NCI-H82 treated with DMSO at 0.1 percent for 48 hours (cell line): ENCODE measurements around the gene ABCA1.
"Not testable (repeated sequence)": the region's sequence is repeated elsewhere in the genome, so short reads cannot be mapped to it uniquely, and the experiment has no call there.

Source experiments
- DNase-seq: peaks from one replicate; lab custom pipeline; 2025; ENCODE audit not compliant: unreplicated experiment; lab: John Stamatoyannopoulos, UW

ABCA1 gene

DNA sequence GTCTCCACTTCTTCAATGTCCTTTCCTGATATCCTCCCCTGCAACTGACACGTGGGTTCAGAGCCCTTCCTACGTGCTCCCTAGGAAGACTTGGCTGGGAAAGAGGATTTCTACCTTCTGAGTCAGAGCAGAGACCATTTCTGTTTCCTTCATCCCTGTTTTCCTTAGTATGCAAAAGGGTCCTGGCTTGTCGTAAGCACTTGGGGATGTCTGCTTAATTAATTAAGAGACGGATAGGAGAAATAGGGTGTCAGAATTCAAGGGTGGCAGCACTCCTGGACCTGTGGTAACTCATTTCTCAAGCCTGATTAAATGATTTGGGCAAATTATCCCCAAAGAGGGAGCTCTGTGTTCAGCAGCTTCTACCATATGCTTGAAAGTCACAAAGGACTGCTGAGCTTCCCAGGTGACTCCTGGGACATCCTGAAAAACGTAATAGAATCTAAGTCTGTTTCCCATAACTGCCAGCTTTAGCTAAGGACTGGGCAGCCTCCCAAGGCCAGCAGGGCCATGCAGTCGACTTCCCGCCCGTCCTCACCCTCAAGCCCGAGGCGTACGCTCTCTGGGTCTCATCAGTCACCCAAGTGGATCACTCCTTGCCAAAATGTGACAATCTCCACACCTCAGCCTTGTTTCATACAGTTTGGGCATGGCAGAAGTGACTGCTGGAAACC, 20.5 kb downstream of the ABCA1 start:
- no peak for DNase-seq

DNA sequence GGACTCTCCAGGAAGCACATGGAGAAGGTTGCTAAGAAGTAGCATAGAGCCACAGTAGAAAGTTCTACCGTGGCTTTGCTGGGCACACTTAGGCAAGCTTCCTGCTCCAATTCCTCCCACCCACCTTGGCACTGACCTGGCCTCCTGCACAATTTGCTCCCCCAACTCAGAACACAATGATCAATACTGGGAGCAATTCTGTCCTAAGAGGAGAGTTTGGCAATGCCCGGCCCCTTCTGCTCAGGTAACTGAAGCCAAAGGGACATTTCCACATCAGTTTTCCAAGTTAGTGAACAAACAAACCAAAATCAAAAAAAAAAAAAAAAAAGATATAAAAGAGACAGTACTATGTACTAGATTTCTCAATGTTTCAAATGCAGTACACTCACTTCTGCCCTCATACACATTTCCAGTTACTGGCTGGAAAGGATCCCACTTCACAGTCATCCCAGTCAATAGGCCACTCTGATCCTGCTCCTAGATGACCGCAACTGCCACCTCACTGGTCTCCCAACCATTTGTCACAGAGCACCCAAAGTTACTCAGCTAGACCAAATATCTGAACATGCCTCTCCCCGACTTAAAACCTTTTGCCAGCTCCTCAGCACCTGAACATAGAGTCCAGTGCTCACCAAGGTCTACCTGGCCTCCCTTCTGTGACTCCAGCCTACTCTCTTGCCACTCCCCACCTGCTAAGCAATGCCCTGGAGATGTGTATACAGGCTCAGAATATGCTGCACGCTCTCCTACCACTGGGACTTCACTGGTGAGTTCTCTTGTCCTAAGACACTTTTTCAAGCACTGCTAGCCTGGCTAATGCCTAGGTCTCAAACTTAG, 21.3 kb downstream of the ABCA1 start:
- DNase-seq, result no peak

DNA sequence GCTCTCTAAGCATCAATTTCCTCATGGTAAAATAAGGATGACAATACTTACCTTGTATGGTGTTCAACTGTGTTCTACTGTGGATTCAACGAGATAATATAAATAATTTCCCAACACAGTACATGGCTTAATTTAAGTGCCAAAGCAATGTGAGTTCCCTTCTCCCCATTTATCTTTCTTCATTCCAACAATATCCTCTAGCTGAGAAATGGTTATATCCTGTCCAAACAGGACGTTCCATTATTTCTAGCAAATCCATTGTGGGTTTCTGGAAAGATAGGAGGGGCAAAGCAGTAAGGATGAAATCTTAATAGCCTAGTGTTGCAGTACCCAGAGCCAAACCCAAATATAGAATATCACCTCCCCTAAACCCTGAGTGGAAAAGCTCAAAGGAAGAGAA, 22.0 kb downstream of the ABCA1 start:
- DNase-seq, result no peak

DNA sequence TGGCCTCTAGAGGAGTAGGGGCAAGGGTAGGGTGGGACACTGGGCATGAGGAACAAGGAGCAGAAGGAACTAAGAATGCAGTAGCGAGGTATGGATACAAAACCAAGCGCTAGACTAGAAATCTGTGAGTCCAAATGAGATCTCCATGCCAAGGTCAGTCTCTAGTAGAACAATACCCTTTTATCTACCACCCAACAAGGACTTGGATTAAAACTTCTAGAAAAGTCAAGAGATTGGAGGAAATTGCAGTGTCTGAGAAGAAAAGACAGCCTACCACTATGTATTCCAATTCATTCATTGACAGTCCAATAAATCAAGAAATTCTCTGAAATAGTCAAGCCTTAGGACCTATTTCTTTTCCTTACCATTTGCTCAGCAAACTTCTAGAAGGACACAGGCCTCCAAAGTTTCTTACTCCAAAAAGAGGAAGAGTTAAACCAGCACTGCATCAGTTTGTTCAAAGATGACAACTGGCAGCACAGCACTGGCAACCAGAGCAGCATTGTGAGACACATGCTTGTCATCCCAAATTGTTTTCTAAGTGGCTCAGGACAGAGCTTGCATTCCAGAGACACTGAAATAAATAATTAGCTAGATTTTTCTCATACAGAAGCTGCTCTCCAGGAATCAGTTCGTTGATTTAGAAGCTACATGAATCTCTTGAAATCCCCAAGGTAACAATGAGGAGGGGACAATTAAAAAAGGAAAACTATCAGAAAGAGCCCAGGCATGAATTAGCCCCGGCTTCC, 22.6 kb downstream of the ABCA1 start:
- no peak for DNase-seq

DNA sequence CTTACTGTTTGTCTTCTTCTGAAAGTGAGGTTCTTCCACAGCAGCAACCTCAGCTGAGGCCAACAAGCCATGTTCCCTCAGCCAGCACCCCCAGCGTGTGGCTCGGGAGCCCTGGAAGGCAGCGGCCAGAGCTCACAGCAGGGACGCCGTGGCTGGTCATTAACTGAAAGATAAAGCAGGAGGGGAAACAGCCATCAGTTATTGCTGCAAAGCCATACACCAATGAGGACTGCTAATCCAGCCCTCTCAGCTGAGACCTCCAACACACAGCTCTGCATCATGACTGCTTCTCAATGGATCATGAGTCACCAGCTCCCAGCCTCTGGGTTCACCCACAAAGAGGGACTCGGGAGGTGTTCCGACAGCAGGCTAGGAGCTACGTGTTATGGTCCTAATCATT, 24.3 kb downstream of the ABCA1 start:
- no peak for DNase-seq

DNA sequence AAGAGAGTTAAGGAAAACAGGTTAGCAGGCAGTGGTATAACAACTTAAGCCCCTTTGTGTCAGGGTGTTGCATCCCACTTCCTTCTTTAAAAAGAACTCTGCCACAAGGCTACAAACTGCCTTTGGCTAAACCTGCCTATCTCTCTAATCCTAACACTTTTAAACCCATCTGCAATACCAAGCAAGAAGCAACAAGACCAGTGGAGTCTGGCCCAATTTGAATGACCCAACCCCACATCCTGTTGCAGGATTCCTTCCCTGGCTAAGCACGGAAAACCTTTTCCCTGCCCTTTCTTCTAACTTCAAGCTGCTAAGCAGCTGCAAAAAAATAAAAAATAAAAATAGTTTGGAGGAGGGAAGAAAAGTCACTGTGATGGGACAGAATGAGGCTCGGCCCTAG, 27.1 kb downstream of the ABCA1 start:
- no peak for DNase-seq

DNA sequence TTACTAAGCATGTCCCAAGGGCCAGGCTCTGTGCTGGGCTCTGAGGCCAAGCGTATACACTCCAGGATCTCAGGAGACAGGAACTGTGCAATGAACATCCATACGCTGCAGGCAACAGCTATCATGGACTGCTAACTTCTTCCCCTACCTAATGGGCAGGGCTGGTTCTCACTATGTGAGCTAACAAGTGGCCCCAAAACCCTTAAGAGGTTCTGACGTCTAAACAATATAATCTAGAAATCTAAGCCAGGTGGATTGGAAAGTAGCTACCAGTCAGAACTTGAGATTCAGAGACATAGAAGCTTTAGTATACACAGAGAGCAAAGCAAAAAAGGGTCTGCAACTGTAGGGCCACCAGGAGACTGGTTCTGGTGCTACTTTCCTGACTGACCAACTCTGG, 27.6 kb downstream of the ABCA1 start:
- DNase-seq, result no peak

DNA sequence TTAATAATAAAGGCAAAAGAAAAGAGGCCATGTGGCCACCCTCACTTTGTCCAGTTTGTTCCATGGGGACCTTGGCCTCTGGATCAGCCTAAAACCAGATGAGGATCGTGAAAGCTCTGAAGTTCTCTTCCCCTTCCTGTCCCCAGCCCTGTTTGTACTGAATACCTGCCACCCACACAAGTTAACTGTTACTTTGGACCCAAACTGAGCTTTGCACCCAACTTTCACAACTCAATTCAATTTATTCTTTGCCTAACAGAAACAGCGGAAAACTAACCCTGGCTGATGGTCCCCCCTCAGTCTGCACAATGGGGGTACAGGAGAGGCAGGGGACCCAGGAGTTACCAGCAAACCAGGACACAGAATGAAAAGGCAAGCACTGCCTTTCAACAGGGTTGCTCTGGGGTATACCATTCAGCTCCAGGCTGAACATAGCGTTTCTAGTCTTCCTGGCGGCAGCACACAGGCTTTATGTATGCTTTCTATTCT, 28.2 kb downstream of the ABCA1 start:
- no peak for DNase-seq

DNA sequence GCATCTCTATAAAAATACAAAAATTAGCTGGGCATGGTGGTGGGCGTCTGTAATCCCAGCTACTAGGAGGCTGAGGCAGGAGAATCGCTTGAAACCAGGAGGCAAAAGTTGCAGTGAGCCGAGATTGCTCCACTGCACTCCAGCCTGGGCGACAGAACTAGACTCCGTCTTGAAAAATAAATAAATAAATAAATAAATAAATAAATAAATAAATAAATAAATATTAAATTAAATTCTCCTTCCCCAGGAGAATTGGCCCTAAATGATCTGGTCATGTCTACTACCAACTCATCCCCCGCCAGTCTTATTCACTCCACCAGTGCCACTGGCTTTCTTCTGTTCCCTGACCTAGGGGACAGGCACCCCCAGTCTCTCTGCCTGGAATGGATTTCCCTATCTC, 29.6 kb downstream of the ABCA1 start:
- not testable (repeated sequence) for DNase-seq

DNA sequence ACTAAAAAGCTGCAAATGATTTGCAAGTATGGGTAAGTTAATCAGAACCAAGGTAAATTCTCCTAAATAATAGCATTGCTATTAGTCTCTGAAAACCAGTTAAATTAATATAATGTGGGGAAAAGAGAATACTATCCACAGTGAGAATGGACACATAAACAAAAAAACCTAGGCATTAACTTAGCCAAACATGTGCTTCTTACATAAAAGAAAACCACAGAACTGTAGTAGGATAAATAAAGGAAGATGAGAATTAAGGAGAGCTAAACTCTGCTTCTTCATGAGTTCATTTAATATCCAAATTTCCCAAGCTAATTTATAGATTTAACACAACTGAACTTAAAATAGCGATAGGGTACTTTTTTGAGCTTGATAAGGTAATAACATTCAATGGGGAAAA, 31.8 kb downstream of the ABCA1 start:
- DNase-seq, result no peak

DNA sequence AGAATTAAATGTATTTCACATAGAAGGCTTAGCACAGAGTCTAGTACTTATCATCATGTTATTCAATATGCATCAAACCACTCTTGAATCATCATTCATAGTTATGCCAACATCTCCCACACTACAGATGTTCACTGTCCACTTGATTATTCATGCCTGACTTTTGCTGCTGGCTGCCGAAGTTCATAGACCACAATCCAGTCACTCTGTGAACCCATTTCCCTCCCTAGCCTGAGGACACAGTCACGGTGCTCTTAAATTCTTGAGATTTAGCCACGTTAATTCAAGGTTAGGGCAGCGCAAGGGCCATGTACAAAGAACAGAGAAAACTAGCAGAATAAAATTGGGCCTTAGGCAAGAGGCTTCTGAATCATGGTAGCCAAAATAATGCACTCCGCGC, 32.4 kb downstream of the ABCA1 start:
- DNase-seq, result no peak

DNA sequence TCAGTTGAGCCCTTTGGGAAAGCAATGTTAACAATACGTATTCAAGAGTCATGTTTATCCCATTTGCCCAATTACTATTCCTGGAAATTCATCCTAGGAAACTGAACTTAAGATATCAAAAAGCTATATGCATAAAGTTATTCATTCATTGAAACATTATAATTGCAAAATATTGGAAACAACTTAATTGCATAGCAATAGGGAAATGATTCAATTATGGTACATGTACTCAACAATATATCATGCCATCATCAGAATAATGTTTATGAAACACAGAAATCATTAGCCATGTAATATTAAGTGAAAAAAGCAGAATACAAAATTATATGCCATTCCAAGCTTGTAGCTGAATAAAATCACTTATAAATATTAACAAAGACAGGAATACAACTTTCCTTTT, 35.3 kb downstream of the ABCA1 start:
- no peak for DNase-seq

DNA sequence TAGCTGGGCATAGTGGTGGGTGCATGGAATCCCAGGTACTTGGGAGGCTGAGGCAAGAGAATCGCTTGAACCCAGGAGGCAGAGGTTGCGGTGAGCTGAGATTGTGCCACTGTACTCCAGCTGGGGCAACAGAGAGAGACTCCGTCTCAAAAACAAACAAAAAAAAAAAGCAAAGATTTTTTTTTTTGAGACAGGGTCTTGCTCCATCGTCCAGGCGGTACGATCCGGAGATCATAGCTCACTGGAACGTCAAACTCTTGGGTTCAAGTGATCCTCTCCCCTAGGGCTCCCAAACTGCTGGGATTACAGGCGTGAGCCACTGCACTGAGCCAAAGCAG, 37.6 kb downstream of the ABCA1 start:
- no peak for DNase-seq

DNA sequence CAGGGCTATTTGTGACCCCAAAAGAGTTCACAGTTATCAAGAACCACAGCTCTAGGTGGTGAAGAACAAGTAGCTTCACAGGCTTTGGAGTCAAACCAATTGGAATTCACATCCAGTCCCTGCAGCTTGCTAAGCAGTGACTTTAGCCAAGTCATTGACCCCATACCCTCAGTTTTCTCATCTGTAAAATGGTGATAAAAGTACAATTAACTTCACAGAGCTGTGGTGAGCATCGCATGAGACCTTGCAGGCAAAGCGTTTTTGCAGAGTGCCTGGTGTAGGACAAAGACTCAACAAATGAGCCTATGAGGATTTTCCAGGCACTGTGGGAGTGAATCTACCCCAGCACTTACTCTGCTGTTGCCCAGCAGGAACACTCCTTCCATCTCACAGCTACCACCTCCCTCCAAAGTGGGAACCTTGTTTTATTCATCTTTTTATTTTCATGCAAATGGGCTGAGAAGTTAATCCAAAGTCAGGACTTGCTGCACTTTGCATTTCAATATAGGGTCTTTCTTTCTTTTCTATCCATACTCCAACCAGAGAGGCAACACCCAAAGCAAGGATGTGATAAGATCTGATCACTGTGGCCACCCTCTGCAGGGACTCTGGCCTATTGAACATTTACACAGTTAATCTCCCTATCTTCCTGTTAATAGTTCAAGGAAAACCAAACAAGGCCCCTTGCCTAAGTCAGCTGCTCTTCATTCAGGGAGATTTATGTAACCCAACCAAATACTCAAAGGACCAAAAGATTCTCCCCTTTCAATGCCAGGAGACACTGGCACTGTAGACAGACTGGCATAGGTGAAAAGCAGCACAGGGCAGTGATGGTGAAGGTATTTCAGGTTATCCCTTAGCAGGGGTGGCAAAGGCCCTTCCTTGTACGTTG, 41.9 kb downstream of the ABCA1 start:
- no peak for DNase-seq

DNA sequence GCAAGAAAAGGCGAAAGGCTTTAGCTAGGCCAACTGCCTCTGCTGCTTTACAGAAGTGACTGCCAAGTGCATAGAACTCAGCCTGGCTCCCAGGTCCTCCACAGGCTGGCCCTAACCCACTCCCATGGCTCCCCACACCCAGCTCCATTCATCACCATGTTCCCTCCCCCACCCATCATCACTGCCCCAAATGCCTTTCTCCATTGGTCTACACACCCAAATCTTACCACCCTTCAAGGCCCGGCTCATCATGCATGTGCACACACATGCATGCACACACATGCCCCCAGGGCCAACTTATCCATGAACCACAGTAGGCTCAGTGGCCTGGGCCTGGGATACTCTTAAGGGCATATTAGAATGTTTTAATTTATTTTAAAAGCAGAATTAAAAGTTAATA, 44.8 kb downstream of the ABCA1 start:
- no peak for DNase-seq

DNA sequence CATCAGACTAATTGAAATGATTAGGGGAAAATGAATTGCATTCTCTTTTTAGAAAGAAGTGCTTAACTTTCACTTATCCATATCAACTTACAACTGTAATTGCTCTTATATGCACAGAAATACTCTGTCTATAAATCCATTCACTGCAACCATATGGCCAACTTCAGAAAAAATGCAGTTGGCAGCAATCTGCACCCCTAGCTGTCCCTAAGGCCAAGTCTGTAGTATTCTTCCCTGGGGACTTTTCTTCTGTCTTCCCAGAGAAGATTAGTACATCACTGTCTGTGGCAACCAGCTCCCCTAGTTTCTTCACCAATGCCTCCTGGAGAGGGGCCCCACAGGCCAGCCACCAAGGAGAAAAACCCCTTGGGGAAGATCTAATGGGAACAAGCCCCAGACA, 45.4 kb downstream of the ABCA1 start:
- DNase-seq, result peak; percentile 42

DNA sequence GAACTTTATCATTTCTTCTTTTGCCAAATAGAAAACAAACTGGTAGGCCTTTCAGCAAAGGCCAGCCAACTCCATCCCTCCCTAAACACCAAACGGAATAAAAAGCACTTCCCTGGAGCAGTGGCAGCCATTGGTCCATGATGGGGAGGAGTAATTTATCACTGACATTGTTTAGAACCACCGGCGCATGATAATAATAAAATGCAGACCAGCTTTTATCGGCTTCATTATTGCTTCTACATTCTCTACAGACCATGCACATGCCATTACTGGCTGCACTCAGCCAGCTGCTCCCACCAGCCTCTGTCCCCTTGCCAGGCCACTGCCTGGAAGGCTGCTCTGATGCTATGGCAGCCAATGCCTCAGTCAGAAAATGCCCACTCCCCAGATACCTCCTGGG, 45.9 kb downstream of the ABCA1 start:
- no peak for DNase-seq

DNA sequence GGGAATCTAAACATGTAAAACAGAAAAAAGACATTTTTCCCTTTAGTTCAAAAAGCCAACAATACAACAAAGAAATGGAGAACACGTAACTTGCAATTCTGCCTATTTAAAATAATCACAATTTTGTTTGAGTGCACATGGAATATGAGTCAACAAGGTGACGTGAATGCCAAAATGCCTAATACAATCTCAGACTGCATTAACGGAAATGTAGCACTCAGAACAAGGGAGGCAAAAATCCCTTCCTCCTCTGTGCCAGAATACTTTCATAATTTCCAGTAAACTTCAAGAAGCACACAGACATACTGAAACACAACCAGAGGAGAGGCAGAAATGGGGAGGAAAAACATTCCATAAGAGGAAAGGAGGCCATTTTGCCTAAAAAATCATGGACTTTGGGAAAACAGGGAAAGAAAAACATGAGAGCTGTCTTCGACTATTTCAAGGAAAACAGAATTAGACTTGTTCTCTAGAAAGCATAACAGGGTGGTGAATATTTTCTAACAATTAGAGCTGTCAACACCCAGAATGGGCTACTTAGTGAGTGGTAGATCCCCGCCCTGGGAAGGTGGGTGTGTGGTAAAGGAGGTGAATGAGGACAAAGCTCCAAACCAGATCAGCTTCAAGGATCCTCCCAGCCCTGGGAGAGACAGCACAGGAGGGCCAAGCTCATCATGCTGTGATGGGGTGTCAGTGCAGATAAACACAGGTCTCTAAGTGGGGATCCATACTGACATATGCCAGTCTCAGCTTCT, 48.2 kb downstream of the ABCA1 start:
- DNase-seq, result no peak

DNA sequence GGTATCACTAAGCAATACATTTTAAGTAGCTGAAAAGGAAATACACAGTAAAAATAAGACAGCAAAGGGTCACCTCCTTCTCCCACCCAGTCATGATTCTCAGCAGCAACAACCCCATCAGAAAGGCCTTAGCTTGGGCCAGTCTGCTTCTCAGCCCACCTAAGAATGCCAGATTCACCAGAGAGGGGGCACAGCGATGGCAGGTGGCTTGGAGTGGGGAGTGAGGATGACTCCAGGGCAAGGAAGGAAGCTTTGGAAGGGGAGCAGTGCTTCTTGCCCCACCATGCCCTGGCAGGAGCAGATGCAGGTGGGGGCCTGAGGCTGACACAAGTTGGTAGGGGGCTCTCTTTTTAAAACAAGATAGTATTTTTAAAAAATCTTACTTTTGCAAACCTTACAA, 51.4 kb downstream of the ABCA1 start:
- no peak for DNase-seq

DNA sequence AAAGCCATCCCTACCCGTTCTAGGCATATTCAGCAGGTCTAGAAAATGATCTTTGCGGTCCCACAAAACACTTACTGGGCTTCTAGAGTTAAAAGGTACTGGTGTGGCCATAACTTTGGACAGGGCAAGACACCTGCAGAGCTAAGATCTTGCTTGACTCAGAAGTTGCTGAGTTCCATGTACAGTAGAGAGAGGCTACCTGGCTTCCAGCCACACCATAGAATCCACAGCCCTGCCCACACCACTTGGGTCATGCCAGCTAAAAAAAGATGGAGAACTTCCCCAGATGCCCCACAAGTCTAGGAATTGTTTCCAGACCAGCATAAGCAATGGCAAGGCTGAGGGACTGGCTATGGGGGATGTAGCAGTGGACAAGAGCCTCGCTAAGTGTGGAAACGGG, 52.1 kb downstream of the ABCA1 start:
- no peak for DNase-seq
